ENCODE data around the gene UNC13B. TPM values are rescaled to one million over a fixed set of nuclear protein-coding genes. Genes with fewer than 3 reads are reported as not detected.
"Not testable (repeated sequence)": the region's sequence is repeated elsewhere in the genome, so short reads cannot be mapped to it uniquely, and the experiment has no call there.

Gene UNC13B
- total RNA-seq, 1 experiment from 2014 or later: 49.5 TPM

DNA sequence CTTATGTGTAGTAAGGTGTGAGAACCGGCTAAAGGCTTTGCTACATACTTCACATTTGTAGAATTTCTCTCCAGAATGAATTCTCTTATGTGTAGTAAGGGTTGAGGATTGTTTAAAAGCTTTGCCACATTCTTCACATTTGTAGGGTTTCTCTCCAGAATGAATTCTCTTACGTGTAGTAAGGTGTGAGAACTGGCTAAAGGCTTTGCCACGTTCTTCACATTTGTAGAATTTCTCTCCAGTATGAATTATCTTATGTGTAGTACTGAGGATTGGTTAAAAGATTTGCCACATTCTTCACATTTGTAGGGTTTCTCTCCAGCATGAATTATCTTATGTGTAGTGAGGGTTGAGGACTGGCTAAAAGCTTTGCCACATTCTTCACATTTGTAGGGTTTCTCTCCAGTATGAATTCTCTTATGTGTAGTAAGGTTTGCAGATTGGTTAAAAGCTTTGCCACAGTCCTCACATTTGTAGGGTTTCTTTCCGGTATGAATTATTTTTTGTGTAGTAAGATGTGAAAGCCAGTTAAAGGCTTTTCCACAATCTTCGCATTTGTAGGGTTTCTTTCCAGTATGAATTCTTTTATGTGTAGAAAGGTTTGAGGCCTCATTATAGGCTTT is 13.8 kb upstream of the UNC13B start:
- not testable (repeated sequence) for H3K4me3 ChIP-seq (ENCODE audit: insufficient read depth, low read depth, low read length)

DNA sequence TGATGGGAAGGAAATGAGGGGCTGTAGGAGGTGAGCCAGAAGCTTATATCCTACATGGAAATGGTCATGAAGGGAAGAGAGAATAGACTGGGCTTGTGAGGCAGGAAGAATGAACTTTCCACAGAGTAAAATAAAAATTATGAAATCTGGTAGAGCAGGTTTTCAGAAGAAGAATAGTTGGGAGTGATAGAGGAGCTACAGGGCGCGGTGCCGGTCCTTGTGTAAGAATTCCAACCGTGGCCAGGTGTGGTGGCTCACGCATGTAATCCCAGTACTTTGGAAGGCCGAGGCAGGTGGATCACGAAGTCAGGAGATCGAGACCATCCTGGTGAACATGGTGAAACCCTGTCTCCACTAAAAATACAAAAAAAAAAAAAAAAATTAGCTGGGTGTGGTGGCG is 8.9 kb upstream of the UNC13B start:
- no peaks in the 10 kb centered on the region for H3K36me3 ChIP-seq (replicated peaks; ENCODE audit: control insufficient read depth, insufficient read depth, low read length)
- no peak overlapping the region for H3K4me3 ChIP-seq (ENCODE audit: insufficient read depth, low read depth, low read length)
- DNase-seq: no peak
- H3K27me3 ChIP-seq (ENCODE audit: control insufficient read depth, insufficient read depth, low read length): no peaks in the 10 kb centered on the region

More for the DNA sequence above, 13.8 kb upstream of the UNC13B start:
- not testable (repeated sequence) for DNase-seq; H3K36me3 ChIP-seq (replicated peaks; ENCODE audit: control insufficient read depth, insufficient read depth, low read length); H3K27me3 ChIP-seq (ENCODE audit: control insufficient read depth, insufficient read depth, low read length)

DNA sequence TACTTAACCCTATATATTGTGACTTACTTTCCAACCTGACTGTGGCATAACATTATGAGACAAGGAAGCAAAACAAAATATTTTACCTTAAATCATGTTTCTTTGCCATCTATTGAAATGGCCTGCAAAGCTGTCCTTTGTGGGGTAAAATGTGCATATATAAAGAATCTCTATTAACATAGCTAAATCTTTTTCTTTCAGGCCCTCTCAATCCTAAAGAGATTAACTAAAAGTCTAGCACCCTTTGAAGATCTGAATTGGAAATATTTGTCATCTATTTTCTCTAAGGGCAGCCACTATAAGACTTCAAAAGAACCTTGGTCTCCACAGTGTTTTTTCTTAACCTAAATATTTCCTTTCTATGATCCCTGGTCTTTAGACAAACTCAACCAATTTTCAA is 5.0 kb upstream of the UNC13B start:
- DNase-seq: no peak
- no peaks in the 10 kb centered on the region for H3K36me3 ChIP-seq (replicated peaks; ENCODE audit: control insufficient read depth, insufficient read depth, low read length)
- H3K4me3 ChIP-seq (ENCODE audit: insufficient read depth, low read depth, low read length): no peak overlapping the region
- H3K27me3 ChIP-seq (ENCODE audit: control insufficient read depth, insufficient read depth, low read length): no peaks in the 10 kb centered on the region

DNA sequence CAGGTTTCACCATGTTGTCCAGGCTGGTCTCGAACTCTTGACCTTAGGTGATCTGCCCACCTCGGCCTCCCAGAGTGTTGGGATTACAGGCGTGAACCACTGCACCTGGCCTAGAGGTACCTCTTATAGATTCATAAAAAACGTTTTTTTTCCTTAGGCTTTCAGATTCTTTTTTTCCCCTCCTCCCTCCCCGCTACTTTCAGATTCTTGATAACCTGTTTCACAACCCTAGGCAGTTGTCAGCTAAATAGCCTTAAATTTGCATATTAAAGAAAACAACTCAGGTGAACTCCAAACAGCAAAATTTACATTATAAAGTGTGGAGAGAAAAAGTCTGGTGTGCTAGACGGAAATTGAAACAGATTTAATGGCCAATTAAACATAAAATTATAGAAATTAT is 4.0 kb upstream of the UNC13B start:
- not testable (repeated sequence) for DNase-seq; H3K27me3 ChIP-seq (ENCODE audit: control insufficient read depth, insufficient read depth, low read length); H3K36me3 ChIP-seq (replicated peaks; ENCODE audit: control insufficient read depth, insufficient read depth, low read length); H3K4me3 ChIP-seq (ENCODE audit: insufficient read depth, low read depth, low read length)

DNA sequence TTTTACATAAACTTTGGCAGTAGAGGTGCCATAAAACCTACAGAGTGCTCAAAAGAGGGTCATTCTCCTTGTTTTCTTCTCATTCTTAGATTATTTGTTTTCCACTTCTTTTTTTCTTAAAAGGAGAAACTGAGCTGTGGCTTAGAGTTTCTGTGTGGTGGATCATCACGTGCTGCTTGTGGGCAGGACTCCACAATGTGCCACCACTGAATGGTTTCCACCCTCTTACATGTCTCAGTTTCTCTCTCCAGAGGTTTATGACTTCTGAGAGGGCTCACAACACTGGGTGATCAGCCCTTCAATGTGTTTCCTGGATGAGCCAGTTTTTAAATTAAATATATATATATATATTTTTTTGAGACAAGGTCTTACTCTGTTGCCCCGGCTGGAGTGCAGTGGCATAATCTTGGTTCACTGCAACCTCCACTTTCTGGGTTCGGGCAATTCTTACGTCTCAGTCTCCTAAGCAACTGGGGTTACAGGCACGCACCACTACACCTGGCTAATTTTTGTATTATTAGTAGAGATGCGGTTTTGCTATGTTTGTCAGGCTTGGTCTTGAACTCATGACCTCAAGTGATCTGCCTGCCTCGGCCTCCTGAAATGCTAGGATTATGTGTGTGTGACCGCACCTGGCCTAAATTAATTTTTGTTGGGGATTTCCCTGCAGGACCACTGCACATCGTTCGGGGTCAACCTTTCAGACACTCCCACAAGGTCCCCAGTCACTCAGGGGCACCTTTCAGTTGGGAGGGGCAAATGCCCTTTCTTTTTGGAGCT is 3.1 kb upstream of the UNC13B start:
- Histone ChIP-seq H3K36me3 (replicated peaks; ENCODE audit: control insufficient read depth, insufficient read depth, low read length) (no peaks in the 10 kb centered on the region), H3K27me3 (ENCODE audit: control insufficient read depth, insufficient read depth, low read length) (no peaks in the 10 kb centered on the region), H3K4me3 (ENCODE audit: insufficient read depth, low read depth, low read length) (no peak overlapping the region)
- DNase-seq: no peak

DNA sequence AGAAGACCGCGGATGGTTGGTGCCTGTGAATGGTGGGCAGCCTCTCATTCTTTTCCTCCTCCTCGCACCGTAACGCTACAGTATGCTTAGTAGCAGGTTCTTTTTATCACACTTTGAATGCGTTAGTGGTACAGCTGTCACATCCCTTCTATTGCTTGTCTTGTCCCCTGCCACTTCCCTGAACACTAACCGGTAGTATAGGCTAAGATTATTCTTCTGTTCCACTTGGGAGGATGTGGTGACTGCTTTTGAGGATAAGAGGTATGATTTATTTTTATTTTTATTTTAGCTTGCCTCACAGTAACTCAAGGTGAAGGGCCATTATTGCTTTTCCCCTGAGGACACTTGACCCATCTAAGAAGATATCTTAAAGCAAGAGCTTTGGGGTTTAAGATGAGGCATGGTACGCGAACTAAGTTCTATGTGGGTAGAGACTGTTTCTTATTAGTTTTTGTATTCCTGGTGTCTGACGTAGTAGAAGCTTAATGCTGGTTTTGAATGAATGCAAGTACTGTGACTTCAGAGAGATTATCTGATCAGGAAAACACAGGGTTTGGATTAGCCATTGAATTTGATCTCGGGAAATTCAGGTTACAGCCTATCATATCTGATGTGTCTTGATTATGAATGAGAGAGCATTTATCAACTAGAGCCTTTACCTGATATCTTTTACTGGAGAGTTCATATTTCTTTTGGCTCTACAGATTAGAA is 951 bp downstream of the UNC13B start:
- Histone ChIP-seq H3K36me3 (replicated peaks; ENCODE audit: control insufficient read depth, insufficient read depth, low read length) (no peaks in the 10 kb centered on the region), H3K27me3 (ENCODE audit: control insufficient read depth, insufficient read depth, low read length) (no peaks in the 10 kb centered on the region), H3K4me3 (ENCODE audit: insufficient read depth, low read depth, low read length) (peak overlapping the region; percentile 80)
- DNase-seq: no peak

DNA sequence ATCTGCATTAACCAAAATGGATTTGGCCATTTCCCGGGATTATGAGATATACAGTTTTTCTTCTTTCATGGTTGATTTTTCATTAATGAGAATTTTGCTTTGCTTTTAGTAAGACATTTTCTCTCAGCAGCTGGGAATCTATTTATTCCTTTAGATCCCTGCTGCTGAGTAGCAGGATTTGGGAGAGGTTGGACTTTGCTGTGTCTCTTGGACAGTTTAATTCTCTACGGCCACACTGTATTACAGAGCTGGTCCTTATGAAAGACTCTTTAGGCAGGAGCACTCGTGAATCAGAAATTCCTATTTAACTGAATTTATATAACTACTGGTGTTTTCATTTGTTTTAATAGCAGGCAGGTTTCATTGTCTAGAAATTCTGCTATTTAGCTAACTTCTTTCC is 1.6 kb downstream of the UNC13B start:
- Histone ChIP-seq H3K4me3 (ENCODE audit: insufficient read depth, low read depth, low read length) (no peak overlapping the region), H3K27me3 (ENCODE audit: control insufficient read depth, insufficient read depth, low read length) (no peaks in the 10 kb centered on the region), H3K36me3 (replicated peaks; ENCODE audit: control insufficient read depth, insufficient read depth, low read length) (no peaks in the 10 kb centered on the region)
- DNase-seq: no peak

DNA sequence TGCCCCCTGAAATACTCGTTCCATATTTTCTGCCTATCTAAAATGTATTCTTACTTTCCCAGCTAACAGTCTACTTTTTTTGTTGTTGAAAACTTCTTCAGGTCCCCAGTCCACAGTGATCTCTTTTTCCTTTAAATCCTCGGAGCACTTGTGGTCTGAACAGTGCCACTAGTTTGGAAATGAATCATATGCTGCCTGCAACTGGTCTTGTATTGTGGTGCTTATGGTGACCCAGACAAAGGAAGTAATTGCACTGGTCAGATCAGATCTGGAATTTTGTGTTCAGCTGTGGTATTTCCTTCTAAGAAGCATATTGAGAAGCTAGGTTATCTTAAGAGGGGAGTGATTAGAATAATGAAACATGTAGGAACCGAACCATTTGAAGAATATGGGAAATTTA is 2.9 kb downstream of the UNC13B start:
- H3K36me3 ChIP-seq (replicated peaks; ENCODE audit: control insufficient read depth, insufficient read depth, low read length): no peaks in the 10 kb centered on the region
- no peak overlapping the region for H3K4me3 ChIP-seq (ENCODE audit: insufficient read depth, low read depth, low read length)
- DNase-seq: no peak
- H3K27me3 ChIP-seq (ENCODE audit: control insufficient read depth, insufficient read depth, low read length): no peaks in the 10 kb centered on the region

DNA sequence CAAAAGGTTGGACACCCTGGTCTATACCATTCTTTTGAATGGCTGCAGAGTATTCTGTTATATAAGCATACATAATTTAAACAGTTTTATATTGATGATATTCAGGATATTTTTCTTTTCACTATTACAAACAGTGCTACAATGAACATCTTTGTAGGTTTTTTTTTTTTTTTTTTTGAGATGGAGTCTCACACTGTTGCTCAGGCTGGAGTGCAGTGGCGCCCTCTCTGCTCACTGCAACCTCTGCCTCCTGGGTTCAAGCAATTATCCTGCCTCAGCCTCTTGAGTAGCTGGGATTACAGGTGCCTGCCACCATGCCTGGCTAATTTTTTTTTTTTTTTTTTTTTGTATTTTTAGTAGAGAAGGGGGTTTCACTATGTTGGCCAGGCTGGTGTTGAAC is 5.6 kb downstream of the UNC13B start:
- DNase-seq; H3K4me3 ChIP-seq (ENCODE audit: insufficient read depth, low read depth, low read length); H3K27me3 ChIP-seq (ENCODE audit: control insufficient read depth, insufficient read depth, low read length); H3K36me3 ChIP-seq (replicated peaks; ENCODE audit: control insufficient read depth, insufficient read depth, low read length): not testable (repeated sequence)

DNA sequence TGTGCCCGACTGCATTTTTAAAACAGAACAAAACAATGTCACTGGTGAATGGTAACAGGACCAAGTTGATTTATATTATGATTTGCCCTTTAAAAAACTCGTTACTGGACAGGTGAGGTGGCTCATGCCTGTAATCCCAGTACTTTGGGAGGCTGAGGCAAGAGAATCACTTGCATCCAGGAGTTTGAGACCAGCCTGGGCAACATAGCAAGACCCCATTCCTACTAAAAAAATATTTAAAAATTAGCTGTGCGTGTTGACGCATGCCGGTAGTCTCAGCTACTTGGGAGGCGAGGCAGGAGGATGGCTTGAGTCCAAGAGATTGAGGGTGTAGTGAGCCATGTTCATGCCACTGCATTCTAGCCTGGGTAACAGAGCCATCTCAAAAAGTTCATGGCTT is 7.2 kb downstream of the UNC13B start:
- Histone ChIP-seq H3K4me3 (ENCODE audit: insufficient read depth, low read depth, low read length) (no peak overlapping the region), H3K27me3 (ENCODE audit: control insufficient read depth, insufficient read depth, low read length) (no peaks in the 10 kb centered on the region), H3K36me3 (replicated peaks; ENCODE audit: control insufficient read depth, insufficient read depth, low read length) (no peaks in the 10 kb centered on the region)
- no peak for DNase-seq

DNA sequence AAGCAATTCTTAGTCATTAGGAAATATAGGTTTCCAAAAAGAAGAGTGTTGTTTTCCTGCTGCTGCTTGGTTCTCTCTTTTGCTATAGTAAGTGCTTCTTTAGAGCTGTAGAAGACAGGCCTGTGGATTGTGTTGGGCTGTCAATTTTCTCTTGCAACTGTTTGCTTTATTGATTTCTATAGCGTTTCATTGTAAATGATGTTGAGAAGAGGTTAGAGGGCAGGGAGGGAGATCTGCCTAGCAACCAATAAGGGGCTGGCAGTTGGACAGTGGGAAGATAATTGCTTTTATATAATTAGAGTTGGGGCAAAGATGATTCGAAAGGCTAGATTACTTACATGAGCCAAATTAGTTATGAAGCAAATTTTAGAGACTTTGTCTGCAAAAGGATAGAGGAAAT is 11.1 kb downstream of the UNC13B start:
- Histone ChIP-seq H3K27me3 (ENCODE audit: control insufficient read depth, insufficient read depth, low read length) (no peaks in the 10 kb centered on the region), H3K4me3 (ENCODE audit: insufficient read depth, low read depth, low read length) (no peak overlapping the region), H3K36me3 (replicated peaks; ENCODE audit: control insufficient read depth, insufficient read depth, low read length) (no peaks in the 10 kb centered on the region)
- no peak for DNase-seq

DNA sequence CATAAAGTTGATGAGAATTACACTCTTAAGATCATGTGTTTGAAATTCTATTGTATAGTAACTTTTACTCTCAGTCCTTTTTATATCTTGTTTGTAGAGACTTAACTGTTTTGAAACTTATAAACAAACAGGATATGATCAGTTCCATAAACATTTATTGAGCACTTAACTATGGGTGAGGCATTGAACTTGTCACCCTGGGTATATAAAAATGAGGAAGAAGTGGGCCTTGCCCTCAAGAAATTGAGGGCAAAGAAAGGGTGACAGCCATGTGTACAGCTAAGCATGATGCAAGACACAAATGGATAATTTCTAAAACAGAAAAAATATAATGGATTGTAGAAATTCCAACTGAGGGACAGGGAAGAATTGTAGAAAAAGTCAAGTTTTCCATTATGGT is 15.7 kb downstream of the UNC13B start:
- H3K36me3 ChIP-seq (replicated peaks; ENCODE audit: control insufficient read depth, insufficient read depth, low read length): no peaks in the 10 kb centered on the region
- H3K27me3 ChIP-seq (ENCODE audit: control insufficient read depth, insufficient read depth, low read length): no peaks in the 10 kb centered on the region
- H3K4me3 ChIP-seq (ENCODE audit: insufficient read depth, low read depth, low read length): no peak overlapping the region
- no peak for DNase-seq

DNA sequence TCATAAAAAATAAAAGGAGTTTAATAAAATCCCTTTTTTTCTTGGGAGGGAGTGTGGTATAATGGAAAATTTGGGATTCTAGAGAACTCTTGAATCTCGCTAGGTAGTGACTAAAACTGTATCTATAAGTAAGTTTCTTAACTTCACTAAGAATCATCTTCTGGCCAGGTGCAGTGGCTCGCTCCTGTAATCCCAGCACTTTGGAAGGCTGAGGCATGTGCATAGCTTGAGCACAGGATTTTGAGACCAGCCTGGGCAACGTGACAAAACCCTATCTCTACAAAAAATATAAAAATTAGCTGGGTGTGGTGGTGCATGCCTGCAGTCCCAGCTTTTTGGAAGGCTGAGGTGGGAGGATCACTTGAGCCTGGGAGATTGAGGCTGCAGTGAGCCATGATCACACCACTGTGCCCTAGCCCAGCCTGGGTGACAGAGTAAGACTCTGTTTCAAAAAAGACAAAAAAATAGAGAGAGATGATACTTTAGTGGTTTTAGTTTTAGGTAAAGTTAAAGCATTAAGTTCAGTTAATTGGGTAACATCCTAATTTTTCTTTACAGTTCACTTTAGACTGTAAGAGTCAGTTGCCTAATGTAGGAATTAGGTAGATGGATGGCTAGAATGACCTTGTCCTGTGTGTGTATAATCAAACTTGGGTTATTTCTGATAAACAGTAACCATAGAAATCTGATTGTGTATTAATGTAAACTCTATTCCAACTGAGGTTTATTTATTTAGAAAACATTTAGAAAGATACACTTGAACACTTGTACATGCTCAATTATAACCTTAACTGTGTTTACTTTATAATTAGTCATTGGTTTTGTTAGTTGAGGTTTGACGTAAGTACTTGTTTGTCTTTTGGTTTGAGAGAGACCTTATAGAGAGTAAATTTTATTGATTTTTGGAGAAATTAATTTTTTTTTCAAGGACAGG is 17.8 kb downstream of the UNC13B start:
- Histone ChIP-seq H3K4me3 (ENCODE audit: insufficient read depth, low read depth, low read length) (no peak overlapping the region), H3K27me3 (ENCODE audit: control insufficient read depth, insufficient read depth, low read length) (no peaks in the 10 kb centered on the region), H3K36me3 (replicated peaks; ENCODE audit: control insufficient read depth, insufficient read depth, low read length) (no peaks in the 10 kb centered on the region)
- DNase-seq: no peak

DNA sequence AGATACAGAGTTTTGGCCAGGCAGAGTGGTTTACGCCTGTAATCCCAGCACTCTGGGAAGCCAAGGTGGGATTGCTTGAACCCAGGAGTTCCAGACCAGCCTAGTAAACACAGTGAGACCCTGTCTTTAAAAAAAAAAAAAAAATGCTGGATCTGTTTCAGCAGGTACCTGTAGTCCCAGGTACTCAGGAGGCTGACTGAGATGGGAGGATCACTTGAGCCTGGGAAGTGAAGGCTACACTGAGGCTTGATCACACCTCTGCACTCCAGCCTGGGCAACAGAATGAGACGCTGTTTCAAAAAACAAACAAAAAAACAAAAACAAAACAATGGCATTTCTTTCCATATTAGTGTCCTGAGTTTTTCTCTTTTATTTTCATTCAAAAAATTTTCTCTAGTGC is 19.0 kb downstream of the UNC13B start:
- Histone ChIP-seq H3K4me3 (ENCODE audit: insufficient read depth, low read depth, low read length) (no peak overlapping the region), H3K36me3 (replicated peaks; ENCODE audit: control insufficient read depth, insufficient read depth, low read length) (no peaks in the 10 kb centered on the region)

More for the DNA sequence above, 19.0 kb downstream of the UNC13B start:
- no peak for DNase-seq
- no peaks in the 10 kb centered on the region for H3K27me3 ChIP-seq (ENCODE audit: control insufficient read depth, insufficient read depth, low read length)
